ENCODE results near the gene TMEM69. TPM values are rescaled to one million over a fixed set of nuclear protein-coding genes. Genes with fewer than 3 reads are reported as not detected.
A peak's percentile ranks its signal among the peaks of the same experiment; 100 is the strongest.

The TMEM69 gene, protein sequence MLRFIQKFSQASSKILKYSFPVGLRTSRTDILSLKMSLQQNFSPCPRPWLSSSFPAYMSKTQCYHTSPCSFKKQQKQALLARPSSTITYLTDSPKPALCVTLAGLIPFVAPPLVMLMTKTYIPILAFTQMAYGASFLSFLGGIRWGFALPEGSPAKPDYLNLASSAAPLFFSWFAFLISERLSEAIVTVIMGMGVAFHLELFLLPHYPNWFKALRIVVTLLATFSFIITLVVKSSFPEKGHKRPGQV
- polyA plus RNA-seq: 43.8 TPM

DNA sequence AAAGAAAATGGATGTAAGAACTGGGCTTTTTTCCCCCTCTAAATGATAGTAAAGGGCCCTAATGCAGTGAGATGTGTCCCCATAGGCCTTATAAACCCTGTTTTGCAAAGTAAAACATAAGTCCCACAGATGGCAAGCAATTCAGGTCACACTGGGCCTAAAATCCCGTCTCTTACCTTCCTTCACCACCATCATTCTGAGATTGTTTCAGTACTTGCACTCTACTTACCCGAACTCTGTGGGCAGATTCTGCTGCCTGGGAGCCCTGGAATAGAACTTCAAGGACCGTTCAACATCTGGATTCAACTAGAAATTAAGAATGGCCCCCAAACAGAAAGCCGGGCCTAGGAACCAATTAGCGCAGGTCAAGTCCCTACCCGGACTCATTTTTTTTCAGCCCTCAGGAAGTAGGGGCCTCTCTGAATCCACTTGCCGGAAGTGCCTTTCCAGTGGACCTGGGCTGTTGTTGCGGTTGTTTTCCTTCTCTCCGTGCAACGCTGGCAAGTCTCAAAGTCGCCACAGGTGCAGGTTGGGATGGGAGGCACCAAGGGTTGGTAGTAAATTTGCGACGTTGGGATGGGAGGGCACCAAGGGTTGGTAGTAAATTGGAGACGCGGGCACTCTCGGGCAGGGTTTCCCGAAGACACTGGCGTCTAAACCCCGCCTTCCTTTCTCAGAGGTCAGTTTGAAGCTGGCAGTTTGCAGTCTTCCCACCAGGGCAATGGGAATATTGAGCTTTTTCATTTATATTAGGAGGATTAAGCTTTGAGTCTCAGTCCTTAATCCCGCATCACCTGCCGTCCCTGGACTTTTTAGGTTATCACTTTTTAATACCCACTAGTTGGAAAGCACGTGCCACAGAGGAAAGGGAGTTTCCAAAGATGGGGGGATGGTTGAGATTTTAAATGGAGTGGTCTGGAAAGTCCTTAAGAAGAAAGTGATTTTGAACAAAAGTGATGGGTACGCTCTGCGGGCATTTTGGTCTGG lies at the start of gene TMEM69:
Gene TMEM69 (plus strand): TSS at position 428 of the 987 bp plus-strand sequence. CDS start 2,888 bp downstream, outside the sequence.
- no peaks in the 10 kb centered on the region for H3K9me3 Mint-ChIP-seq
- H3K36me3 Mint-ChIP-seq: no peaks in the 10 kb centered on the region
- H3K27me3 Mint-ChIP-seq: no peaks in the 10 kb centered on the region
- H3K4me1 Mint-ChIP-seq: peaks cover 22 to 28% (median 24%) of the 10 kb centered on the region in 3 donors
- H3K4me3 Mint-ChIP-seq: peak within 1 kb of the TSS; percentile 93 to 100 (median 99)
- peak within 1 kb of the TSS; percentile 98 to 100 (median 100) for H3K27ac Mint-ChIP-seq

DNA sequence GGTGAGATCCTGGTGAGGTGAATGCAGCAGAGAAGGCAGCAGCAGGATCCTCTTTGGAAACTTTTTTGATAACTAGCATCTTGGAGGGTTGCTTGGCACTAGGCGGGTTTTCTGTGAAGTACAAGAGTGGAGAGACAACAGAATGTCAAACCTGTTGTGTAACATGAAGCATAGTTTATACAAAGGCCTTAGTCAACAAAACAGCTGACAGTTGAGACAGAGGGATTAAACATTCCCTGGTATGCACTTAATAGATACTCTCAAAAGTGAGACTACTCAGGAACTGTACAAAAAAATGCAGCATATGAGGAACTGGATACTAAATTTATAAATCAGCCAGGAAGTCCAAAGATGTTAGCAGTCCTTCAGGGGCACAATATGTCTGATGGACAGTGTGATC lies 47.7 kb upstream of the TMEM69 start:
- H3K4me1 Mint-ChIP-seq: peaks cover 6 to 14% (median 9%) of the 10 kb centered on the region in 3 donors
- H3K27me3 Mint-ChIP-seq: no peaks in the 10 kb centered on the region
- H3K36me3 Mint-ChIP-seq: peaks cover 2% of the 10 kb centered on the region
- H3K4me3 Mint-ChIP-seq: no peak overlapping the region
- no peak overlapping the region for H3K27ac Mint-ChIP-seq
- H3K9me3 Mint-ChIP-seq: no peaks in the 10 kb centered on the region

DNA sequence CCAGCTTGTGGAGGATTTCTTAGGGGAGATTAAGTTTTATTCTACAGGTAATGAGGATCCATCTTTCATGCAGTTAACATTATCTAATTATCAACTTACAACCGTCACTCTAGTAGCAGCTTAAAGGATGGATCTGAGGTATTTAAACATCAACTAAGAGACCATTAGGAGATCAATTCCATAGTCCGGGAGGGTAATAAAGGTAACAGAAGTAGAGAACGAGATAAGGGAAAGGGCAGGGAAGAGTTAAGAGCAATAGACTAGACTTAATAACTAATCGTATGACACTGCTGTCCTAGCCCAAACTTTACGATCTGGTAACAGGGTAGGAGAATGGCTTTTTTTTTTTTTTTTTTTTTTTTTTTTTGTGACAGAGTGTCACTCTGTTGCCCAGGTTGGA lies 44.7 kb upstream of the TMEM69 start:
- no peaks in the 10 kb centered on the region for H3K9me3 Mint-ChIP-seq
- H3K36me3 Mint-ChIP-seq: peaks cover 2% of the 10 kb centered on the region
- H3K4me1 Mint-ChIP-seq: peaks cover 7 to 21% (median 14%) of the 10 kb centered on the region in 3 donors
- H3K4me3 Mint-ChIP-seq: no peak overlapping the region
- no peaks in the 10 kb centered on the region for H3K27me3 Mint-ChIP-seq
- H3K27ac Mint-ChIP-seq: no peak overlapping the region

DNA sequence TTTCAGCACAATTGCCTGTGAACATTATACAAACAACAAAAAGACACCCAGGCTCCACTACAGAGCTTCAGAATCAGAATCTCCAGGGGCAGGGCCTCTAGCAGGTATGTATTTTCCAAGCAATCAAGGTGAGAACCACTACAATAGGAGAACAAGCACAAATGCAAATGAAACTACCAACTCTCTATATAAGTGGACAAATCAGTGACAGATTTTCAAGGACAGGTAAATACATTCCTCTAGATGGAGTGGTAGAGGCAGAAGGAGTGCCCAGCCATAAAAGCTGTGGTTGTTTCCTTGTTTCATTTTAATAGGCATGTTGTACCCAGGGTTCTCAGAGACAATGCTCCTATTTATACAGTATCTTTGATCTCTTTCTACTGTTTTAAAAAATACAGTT lies 44.0 kb upstream of the TMEM69 start:
- Mint-ChIP-seq H3K4me3 (no peak overlapping the region), H3K27ac (no peak overlapping the region), H3K36me3 (peaks cover 2% of the 10 kb centered on the region), H3K9me3 (no peaks in the 10 kb centered on the region), H3K4me1 (peaks cover 7 to 21% (median 14%) of the 10 kb centered on the region in 3 donors), H3K27me3 (no peaks in the 10 kb centered on the region)

GRCh38 chr1:45644661-45645060 lies 43.3 kb upstream of the TMEM69 start:
- no peaks in the 10 kb centered on the region for H3K27me3 Mint-ChIP-seq
- peaks cover 2% of the 10 kb centered on the region for H3K36me3 Mint-ChIP-seq
- no peak overlapping the region for H3K27ac Mint-ChIP-seq

DNA sequence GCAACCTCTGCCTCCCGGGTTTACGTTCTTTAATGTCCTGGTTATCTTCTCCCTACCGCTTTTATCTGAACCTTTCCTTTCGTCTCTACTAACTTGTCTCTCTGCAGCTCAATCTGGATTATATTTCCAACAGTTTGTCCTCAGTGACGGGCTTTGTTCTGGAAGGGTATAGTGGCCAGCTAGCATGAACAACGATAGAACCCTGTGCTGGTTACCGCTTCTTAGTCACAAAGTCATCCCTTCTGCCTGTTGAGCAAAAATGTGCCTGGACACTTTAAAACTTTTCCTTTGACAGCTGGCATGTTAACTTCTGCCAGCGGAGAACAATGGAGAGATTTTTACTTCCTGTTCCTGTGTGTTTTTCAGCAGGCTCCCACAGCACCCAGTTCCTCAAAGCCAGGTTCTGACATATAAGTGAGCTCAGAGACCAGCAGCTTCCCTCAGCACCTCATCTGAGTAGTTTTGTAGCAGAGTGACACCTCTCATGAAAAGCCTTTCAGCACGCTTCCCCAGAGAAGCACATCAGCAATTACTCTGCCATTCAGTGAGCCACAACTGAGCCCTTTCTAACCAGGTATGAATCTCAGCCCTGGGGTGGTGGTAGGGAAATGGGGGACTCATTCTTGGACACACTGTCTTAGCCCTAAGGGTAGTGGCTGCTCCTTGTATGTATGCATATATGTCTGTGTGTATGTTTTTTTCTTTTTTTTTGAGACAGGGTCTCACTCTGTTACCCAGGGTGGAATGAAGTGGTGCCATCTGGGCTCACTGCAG lies 40.5 kb upstream of the TMEM69 start:
- Mint-ChIP-seq H3K27me3 (no peaks in the 10 kb centered on the region), H3K4me3 (no peak overlapping the region), H3K4me1 (peaks cover 7 to 26% (median 14%) of the 10 kb centered on the region in 3 donors), H3K27ac (peak overlapping the region in 1 of 3 donors; percentile 74), H3K36me3 (peaks cover 2% of the 10 kb centered on the region), H3K9me3 (no peaks in the 10 kb centered on the region)

More at GRCh38 chr1:45644661-45645060, 43.3 kb upstream of the TMEM69 start:
- H3K4me1 Mint-ChIP-seq: peaks cover 7 to 21% (median 14%) of the 10 kb centered on the region in 3 donors
- no peaks in the 10 kb centered on the region for H3K9me3 Mint-ChIP-seq
- H3K4me3 Mint-ChIP-seq: no peak overlapping the region

DNA sequence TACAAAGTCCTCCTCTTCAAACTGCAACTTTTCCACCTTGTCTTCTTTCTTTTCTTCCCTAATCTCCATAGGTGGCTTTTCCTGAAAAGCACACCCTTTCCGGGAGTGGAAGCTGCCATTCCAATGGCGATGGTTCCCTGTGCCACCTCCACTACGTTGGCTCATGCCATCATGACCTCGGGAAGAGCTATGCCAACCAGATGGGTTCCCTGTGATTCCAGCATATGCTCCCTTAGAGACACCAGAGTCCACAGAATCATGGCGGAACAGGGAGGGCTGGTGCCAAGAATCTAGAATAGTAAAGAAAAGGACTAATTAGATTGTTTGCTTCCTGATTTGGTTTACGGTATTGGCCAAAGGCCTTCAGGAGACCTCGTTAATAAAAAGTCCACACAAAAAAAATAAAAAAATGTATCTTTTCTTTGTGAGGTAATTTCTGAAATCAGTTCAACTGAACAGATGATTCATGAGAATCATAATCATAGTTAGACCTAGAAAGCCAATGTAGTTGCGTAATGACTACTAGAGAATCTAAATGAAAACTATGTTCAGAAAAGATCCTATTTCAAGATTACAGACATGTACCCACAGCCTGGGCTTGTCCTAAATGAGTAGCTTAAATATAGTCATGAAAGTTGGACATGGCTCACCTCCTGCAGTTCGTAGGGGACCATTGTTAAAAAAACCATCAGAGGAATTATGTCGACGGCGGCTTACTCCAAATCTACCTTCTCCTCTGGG lies 33.3 kb upstream of the TMEM69 start:
- Mint-ChIP-seq H3K36me3 (peaks cover 2% of the 10 kb centered on the region), H3K9me3 (no peaks in the 10 kb centered on the region), H3K4me1 (peaks cover 0 to 10% (median 0%) of the 10 kb centered on the region in 3 donors), H3K4me3 (no peak overlapping the region), H3K27ac (no peak overlapping the region), H3K27me3 (no peaks in the 10 kb centered on the region)

GRCh38 chr1:45656573-45657226 lies 31.3 kb upstream of the TMEM69 start:
- peak overlapping the region in 1 of 3 donors; percentile 10 for H3K27ac Mint-ChIP-seq
- peaks cover 2% of the 10 kb centered on the region for H3K36me3 Mint-ChIP-seq
- no peaks in the 10 kb centered on the region for H3K9me3 Mint-ChIP-seq
- H3K4me3 Mint-ChIP-seq: no peak overlapping the region
- H3K27me3 Mint-ChIP-seq: no peaks in the 10 kb centered on the region
- H3K4me1 Mint-ChIP-seq: peaks cover 0 to 6% (median 4%) of the 10 kb centered on the region in 3 donors

DNA sequence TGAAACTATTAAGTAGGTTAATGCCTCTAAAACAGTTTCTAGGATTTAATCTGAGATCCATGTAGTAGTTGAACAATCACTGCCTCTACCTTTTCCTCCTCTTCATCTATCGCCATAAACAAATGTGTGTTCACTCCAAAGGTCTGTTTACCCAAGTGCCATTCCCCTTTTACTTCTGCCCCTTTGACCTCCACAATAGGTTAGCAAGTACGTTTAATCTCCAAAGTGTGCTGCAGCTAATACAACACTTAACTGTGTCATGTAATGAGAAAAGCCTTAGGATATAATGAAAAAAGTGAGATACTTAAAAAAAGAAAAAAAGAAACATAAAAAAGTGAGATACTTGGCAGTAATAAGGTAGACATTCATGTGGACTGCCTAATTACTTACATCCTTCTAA lies 29.8 kb upstream of the TMEM69 start:
- Mint-ChIP-seq H3K9me3 (no peaks in the 10 kb centered on the region), H3K36me3 (peaks cover 2% of the 10 kb centered on the region), H3K27me3 (no peaks in the 10 kb centered on the region), H3K4me3 (no peak overlapping the region), H3K4me1 (peaks cover 3 to 8% (median 4%) of the 10 kb centered on the region in 3 donors), H3K27ac (peak overlapping the region in 1 of 3 donors; percentile 55)

GRCh38 chr1:45659222-45659621 lies 28.8 kb upstream of the TMEM69 start:
- Mint-ChIP-seq H3K36me3 (peaks cover 2% of the 10 kb centered on the region), H3K4me1 (peaks cover 4 to 9% (median 6%) of the 10 kb centered on the region in 3 donors), H3K4me3 (no peak overlapping the region), H3K9me3 (no peaks in the 10 kb centered on the region), H3K27ac (no peak overlapping the region), H3K27me3 (no peaks in the 10 kb centered on the region)

DNA sequence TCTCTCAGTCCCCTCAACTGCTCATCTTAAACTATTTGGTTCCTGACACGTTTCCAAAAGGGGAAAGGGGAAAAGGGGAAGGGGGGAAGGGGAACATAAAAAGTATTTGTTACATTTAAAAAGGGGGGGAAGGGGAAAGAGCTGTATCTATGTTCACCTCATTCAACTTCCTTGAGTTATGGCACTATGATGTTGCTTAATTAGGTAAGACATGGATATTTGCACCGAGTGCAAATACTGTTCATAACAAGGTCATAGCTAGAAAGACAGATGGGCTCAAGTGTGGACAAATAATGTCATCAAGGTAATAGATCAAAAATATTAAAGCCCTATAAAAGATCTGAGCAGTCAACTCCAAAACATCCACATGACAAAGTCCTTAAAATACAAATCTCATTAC lies 27.6 kb upstream of the TMEM69 start:
- Mint-ChIP-seq H3K9me3 (no peaks in the 10 kb centered on the region), H3K4me1 (peaks cover 7 to 12% (median 9%) of the 10 kb centered on the region in 3 donors), H3K27ac (no peak overlapping the region), H3K36me3 (peaks cover 2% of the 10 kb centered on the region), H3K4me3 (no peak overlapping the region), H3K27me3 (no peaks in the 10 kb centered on the region)

GRCh38 chr1:45666836-45667235 lies 21.1 kb upstream of the TMEM69 start:
- Mint-ChIP-seq H3K9me3 (no peaks in the 10 kb centered on the region), H3K36me3 (peaks cover 2% of the 10 kb centered on the region), H3K4me3 (no peak overlapping the region), H3K27ac (no peak overlapping the region), H3K4me1 (peaks cover 29 to 36% (median 30%) of the 10 kb centered on the region in 3 donors), H3K27me3 (no peaks in the 10 kb centered on the region)

- H3K4me1 Mint-ChIP-seq: peaks cover 30 to 38% (median 33%) of the 10 kb centered on the region in 3 donors
- H3K4me3 Mint-ChIP-seq: no peak overlapping the region
- H3K27me3 Mint-ChIP-seq: no peaks in the 10 kb centered on the region
- peak overlapping the region in 2 of 3 donors; percentile 56 to 58 for H3K27ac Mint-ChIP-seq
- H3K9me3 Mint-ChIP-seq: no peaks in the 10 kb centered on the region
- peaks cover 2% of the 10 kb centered on the region for H3K36me3 Mint-ChIP-seq
Measured at GRCh38 chr1:45667321-45668111, 20.5 kb upstream of the TMEM69 start.
